Activated CD4-positive, CD25-positive, alpha-beta regulatory T cell treated with anti-CD3 and anti-CD28 coated beads, Interleukin-2, amount 50 U/mL, for 72 hours (primary cell): Measurements from ENCODE around the gene SMAD2.
"Not testable (repeated sequence)": the region's sequence is repeated elsewhere in the genome, so short reads cannot be mapped to it uniquely, and the experiment has no call there.

Source experiments
- DNase-seq: peaks from one replicate; pipeline ENCODE4 v3.0.0; 2021

SMAD2 gene

GRCh38 chr18:47930199-47930930, at the start of gene SMAD2:
TSS of gene SMAD2 (minus strand) at chr18:47930659. CDS start at chr18:47896756, 33,903 bp downstream.
- DNase-seq: peak; percentile 88

GRCh38 chr18:47979611-47980200, 49.2 kb upstream of the SMAD2 start:
- no peak for DNase-seq

GRCh38 chr18:47978603-47979002, 48.1 kb upstream of the SMAD2 start:
- DNase-seq: no peak

- no peak for DNase-seq
Measured at GRCh38 chr18:47978141-47978540, 47.7 kb upstream of the SMAD2 start.

GRCh38 chr18:47975701-47976100, 45.2 kb upstream of the SMAD2 start:
- no peak for DNase-seq

- no peak for DNase-seq
Measured at GRCh38 chr18:47975105-47975504, 44.6 kb upstream of the SMAD2 start.

GRCh38 chr18:47970664-47971531, 40.4 kb upstream of the SMAD2 start:
- DNase-seq: no peak

- no peak for DNase-seq
Measured at GRCh38 chr18:47969816-47970215, 39.4 kb upstream of the SMAD2 start.

- no peak for DNase-seq
Measured at GRCh38 chr18:47968721-47969120, 38.3 kb upstream of the SMAD2 start.

GRCh38 chr18:47968006-47968676, 37.7 kb upstream of the SMAD2 start:
- DNase-seq: no peak

- DNase-seq: no peak
Measured at GRCh38 chr18:47964053-47964452, 33.6 kb upstream of the SMAD2 start.

GRCh38 chr18:47961003-47961402, 30.5 kb upstream of the SMAD2 start:
- DNase-seq: not testable (repeated sequence)

GRCh38 chr18:47953471-47953931, 23.0 kb upstream of the SMAD2 start:
- no peak for DNase-seq

- DNase-seq: no peak
Measured at GRCh38 chr18:47950511-47950910, 20.1 kb upstream of the SMAD2 start.

GRCh38 chr18:47949202-47949601, 18.7 kb upstream of the SMAD2 start:
- no peak for DNase-seq

GRCh38 chr18:47946889-47947288, 16.4 kb upstream of the SMAD2 start:
- no peak for DNase-seq

- no peak for DNase-seq
Measured at GRCh38 chr18:47944972-47945852, 14.8 kb upstream of the SMAD2 start.

GRCh38 chr18:47936952-47937351, 6.5 kb upstream of the SMAD2 start:
- no peak for DNase-seq

- no peak for DNase-seq
Measured at GRCh38 chr18:47935321-47936055, 5.0 kb upstream of the SMAD2 start.

GRCh38 chr18:47932603-47933002, 2.1 kb upstream of the SMAD2 start:
- DNase-seq: no peak

GRCh38 chr18:47932190-47932589, 1.7 kb upstream of the SMAD2 start:
- DNase-seq: no peak
